Kidney (tissue), 22 donors: Measurements from ENCODE around the gene UPK2. TPM values are rescaled to one million over a fixed set of nuclear protein-coding genes. Genes with fewer than 3 reads are reported as not detected.
A peak's percentile ranks its signal among the peaks of the same experiment; 100 is the strongest.

Experiments
- DNase-seq, 5 donors: peaks; one replicate each; pipeline ENCODE4 v3.0.0-alpha.2; 2013 to 2020
- FAIRE-seq: peaks from 2 replicates; lab custom pipeline; 2012; peaks lifted over from hg19 to GRCh38; lab: Jason Lieb, UNC
- H3K27ac ChIP-seq, 2 donors: one replicate each; pipeline ENCODE4 v1.7.0; 2013; ENCODE audit warnings: low read depth in 2 of 2, low read length in 2 of 2, inconsistent platforms in 1 of 2
- H3K27me3 ChIP-seq: one replicate; pipeline ENCODE4 v1.7.1; 2013; ENCODE audit warnings: low read length, inconsistent platforms; ENCODE audit not compliant: control insufficient read depth, insufficient read depth
- H3K36me3 ChIP-seq, 3 donors: one replicate each; pipeline versions ENCODE4 v1.7.0 to v1.7.1; 2013; ENCODE audit warnings: low read length in 3 of 3, control low read depth in 1 of 3, inconsistent platforms in 1 of 3; ENCODE audit not compliant: insufficient read depth in 3 of 3, control insufficient read depth in 2 of 3
- H3K4me1 ChIP-seq, 3 donors: one replicate each; pipeline versions ENCODE4 v1.7.0 to v1.7.1; 2013; ENCODE audit warnings: low read length in 3 of 3, inconsistent platforms in 1 of 3, low read depth in 1 of 3; ENCODE audit not compliant: control insufficient read depth in 2 of 3, insufficient read depth in 2 of 3
- H3K4me3 ChIP-seq, 3 donors: one replicate each; pipeline versions ENCODE4 v1.7.0 to v1.8.1; 2013; ENCODE audit warnings: low read length in 3 of 3, control low read depth in 1 of 3, inconsistent platforms in 1 of 3
- H3K9ac ChIP-seq, 3 donors: one replicate each; pipeline versions ENCODE4 v1.7.0 to v1.7.1; 2013; ENCODE audit warnings: low read length in 3 of 3, control low read depth in 1 of 3, inconsistent platforms in 1 of 3
- H3K9me3 ChIP-seq, 3 donors: one replicate each; pipeline versions ENCODE4 v1.7.0 to v1.7.1; 2013; ENCODE audit warnings: low read length in 3 of 3, control low read depth in 1 of 3, inconsistent platforms in 1 of 3; ENCODE audit not compliant: control insufficient read depth in 2 of 3, insufficient read depth in 1 of 3
- CTCF ChIP-seq: IDR thresholded peaks from 3 replicates; pipeline ENCODE4 v1.5.1; 2012; ENCODE audit warnings: mild to moderate bottlenecking, moderate library complexity, borderline replicate concordance; ENCODE audit not compliant: insufficient read depth; ENCODE audit errors: extremely low read depth
- intact Hi-C: fragments of 100-400 bp; cut with DNase I; formaldehyde crosslinking; loops from one replicate; pipeline ENCODE4 v1.11.1; 2022
- long read RNA-seq, 10 donors: library from polyadenylated mRNA in 1 of 10; unstranded in 1 of 10; transcript quantifications; one replicate each; pipeline ENCODE4 v2.0.0 and lab custom pipeline, GENCODE V29; 2021 to 2026
- polyA plus RNA-seq: library from polyadenylated mRNA; stranded (reverse); fragments of 350-450 nt; fragmentation: Illumina TruSeq; extraction: RNeasy Lipid Tissue Mini Kit (QIAGEN cat#74804); gene quantifications from one replicate; pipeline ENCODE4 v1.2.3, GENCODE V29; 2014; ENCODE audit warnings: low read depth, low replicate concordance; ENCODE audit not compliant: insufficient read depth
- total RNA-seq: library from RNA; stranded (reverse); fragmentation: NEBNext Ultra II Directional; extraction: Animal tissue kit (Norgen Biotek cat#: 25700); gene quantifications from one replicate; pipeline ENCODE4 v1.2.1, GENCODE V29; 2021
- donor health status: control.
- donor health status: control.
- donor health status: control.
- donor health status: control.
- donor health status: control.
- donor health status: DM: yes; HTN: yes; CAD: no.
- donor health status: Normal renal cell carcinoma (clear cell type).

Gene UPK2
- total RNA-seq (not detected), polyA plus RNA-seq (not detected)
- long read RNA-seq, donor 1, partial matches to known transcripts = 6 of 6 reads
- long read RNA-seq, donor 1, other reads (novel, unspliced or antisense) = 0 of 6 reads
- long read RNA-seq, donor 2, transcript UPK2-201 (5 exons, 916 nt) = major isoform, 5 of 5 reads
- long read RNA-seq, donor 2, partial matches to known transcripts = 0 of 5 reads
- long read RNA-seq, donor 2, other reads (novel, unspliced or antisense) = 0 of 5 reads
- long read RNA-seq, donor 3, partial matches to known transcripts = 0 of 3 reads
- long read RNA-seq, donor 3, other reads (novel, unspliced or antisense) = 0 of 3 reads
- long read RNA-seq, donor 4, partial matches to known transcripts = 0 of 1 reads
- long read RNA-seq, donor 4, other reads (novel, unspliced or antisense) = 0 of 1 reads
- long read RNA-seq, donor 5 = 0 reads
- long read RNA-seq, donor 6, partial matches to known transcripts = 6 of 8 reads
- long read RNA-seq, donor 6, other reads (novel, unspliced or antisense) = 0 of 8 reads
- long read RNA-seq, donor 7 = 0 reads
- long read RNA-seq, donor 8, transcript UPK2-201 (5 exons, 916 nt) = major isoform, 5 of 19 reads
- long read RNA-seq, donor 8, partial matches to known transcripts = 14 of 19 reads
- long read RNA-seq, donor 8, other reads (novel, unspliced or antisense) = 0 of 19 reads
- long read RNA-seq, donor 9, transcript UPK2-201 (5 exons, 916 nt) = major isoform, 5 of 10 reads
- long read RNA-seq, donor 9, partial matches to known transcripts = 5 of 10 reads
- long read RNA-seq, donor 9, other reads (novel, unspliced or antisense) = 0 of 10 reads
- long read RNA-seq, donor 10, partial matches to known transcripts = 0 of 2 reads
- long read RNA-seq, donor 10, other reads (novel, unspliced or antisense) = 0 of 2 reads

DNA sequence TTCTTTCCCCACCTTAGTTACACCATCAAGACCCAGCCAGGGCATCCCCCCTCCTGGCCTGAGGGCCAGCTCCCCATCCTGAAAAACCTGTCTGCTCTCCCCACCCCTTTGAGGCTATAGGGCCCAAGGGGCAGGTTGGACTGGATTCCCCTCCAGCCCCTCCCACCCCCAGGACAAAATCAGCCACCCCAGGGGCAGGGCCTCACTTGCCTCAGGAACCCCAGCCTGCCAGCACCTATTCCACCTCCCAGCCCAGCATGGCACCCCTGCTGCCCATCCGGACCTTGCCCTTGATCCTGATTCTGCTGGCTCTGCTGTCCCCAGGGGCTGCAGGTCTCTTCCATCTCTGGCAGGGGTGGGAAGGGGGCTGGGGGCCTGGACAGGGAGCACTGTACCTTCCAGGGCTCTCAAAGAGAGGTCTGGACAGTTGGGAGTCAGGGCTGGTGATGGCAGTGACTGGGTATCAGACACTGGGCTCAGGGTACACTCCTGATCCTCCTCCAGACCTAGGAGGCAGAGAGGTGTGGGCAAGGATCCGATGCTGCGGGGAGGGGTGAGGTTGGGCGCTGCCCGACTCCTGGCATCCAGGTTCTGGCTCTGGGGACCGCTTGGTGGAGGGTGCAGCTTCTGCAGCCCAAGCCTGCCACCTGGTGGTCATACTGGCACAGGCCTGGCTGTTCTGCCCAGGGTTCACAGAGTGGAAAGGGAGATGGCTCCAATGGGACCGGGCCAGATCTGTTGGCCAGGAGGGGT lies at the start of gene UPK2:
UPK2 (plus strand) TSS at position 205 of the 753 bp plus-strand sequence; CDS start at position 258, 53 bp downstream.
- Histone ChIP-seq H3K27me3 (no peaks in the 10 kb centered on the region), H3K27ac (no peak within 1 kb of the TSS), H3K36me3 (no peaks in the 10 kb centered on the region), H3K9ac (no peak within 1 kb of the TSS), H3K9me3 (no peaks in the 10 kb centered on the region), H3K4me3 (no peak within 1 kb of the TSS), H3K4me1 (no peaks in the 10 kb centered on the region)
- DNase-seq = peak; percentile 83 to 94 (median 89)
- intact Hi-C loops = loop anchor here (2.0 kb wide), 1 partner anchor 267 kb away; no protein-coding TSS in a partner anchor
- no peak for FAIRE-seq
- TF ChIP-seq CTCF = peak; percentile 96

DNA sequence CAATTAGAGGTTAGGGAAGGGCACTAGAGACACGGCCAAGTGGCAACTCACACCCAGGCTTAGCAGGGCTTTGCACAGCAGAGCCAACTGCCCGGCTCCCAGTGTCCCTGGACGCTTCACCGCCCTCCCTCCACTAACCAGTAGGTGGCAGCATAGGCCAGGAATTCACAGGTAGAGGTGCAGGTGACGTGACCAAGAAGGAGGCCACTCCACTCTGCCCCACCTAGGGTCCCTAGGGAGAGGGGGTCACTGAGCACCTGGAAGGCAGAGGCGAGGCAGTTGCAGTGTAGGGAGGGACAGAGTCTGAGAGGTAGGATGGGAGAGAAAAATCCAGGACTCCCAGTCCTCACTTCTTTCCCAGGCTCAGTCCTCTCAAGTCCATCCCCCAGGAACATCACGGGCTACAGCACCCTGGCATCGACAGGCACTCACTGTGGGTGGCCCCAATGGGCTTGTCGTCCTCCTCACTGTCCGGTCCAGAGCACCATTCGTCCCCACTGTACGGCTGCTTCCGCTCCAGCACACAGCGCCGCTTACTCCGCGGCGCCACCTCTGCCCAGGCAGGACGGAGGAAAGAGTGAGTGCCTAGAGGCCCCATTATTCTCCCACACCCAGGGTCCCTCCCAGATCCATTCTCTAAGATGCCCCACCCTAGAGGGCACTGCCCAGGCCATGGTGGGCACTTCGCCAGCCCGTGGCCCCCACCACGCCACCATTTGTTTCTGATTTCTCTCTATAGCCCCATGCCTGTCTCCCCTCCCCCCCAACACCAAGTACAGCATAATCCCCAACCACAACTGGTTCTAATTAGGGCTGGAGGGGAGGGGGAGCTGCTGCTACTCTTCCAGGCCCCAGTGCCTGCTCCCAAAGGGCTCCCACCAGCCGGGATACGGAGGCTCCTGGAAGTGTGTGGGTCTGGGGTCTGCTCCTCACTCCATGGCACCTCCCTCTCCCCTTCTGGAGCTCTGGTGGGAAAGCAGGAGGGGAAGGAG lies 48.8 kb upstream of the UPK2 start:
- Histone ChIP-seq H3K9me3 (no peaks in the 10 kb centered on the region), H3K9ac (no peak overlapping the region), H3K36me3 (peaks cover 0 to 24% (median 9%) of the 10 kb centered on the region in 3 donors), H3K27ac (peak overlapping the region in 1 of 2 donors; percentile 34), H3K27me3 (no peaks in the 10 kb centered on the region), H3K4me3 (no peak overlapping the region), H3K4me1 (peaks cover 9 to 38% (median 33%) of the 10 kb centered on the region in 3 donors)
- FAIRE-seq (no peak), DNase-seq (peak; percentile 90 to 95 (median 91))
- peak; percentile 95 for TF ChIP-seq CTCF
- intact Hi-C loops = no loop called here

- FAIRE-seq (no peak), DNase-seq (no peak)
- H3K4me1 ChIP-seq = peaks cover 9 to 47% (median 42%) of the 10 kb centered on the region in 3 donors
- no peaks in the 10 kb centered on the region for H3K27me3 ChIP-seq
- no peak overlapping the region for H3K4me3 ChIP-seq
- H3K27ac ChIP-seq = no peak overlapping the region
- H3K9ac ChIP-seq = no peak overlapping the region
- H3K9me3 ChIP-seq = no peaks in the 10 kb centered on the region
- intact Hi-C loops = no loop called here
- H3K36me3 ChIP-seq = peaks cover 0 to 24% (median 9%) of the 10 kb centered on the region in 3 donors
- TF ChIP-seq CTCF = no peak
These were observed 47.8 kb upstream of the UPK2 start for GRCh38 chr11:118908264-118908663.
